ENCODE measurements around the gene ANKS6.

- TF ChIP-seq CTCF (IDR thresholded peaks at IDR 0.05) (no peak), POLR2AphosphoS5 (IDR thresholded peaks at IDR 0.05; ENCODE audit: low read depth, low read length) (no peak), TCF7L2 (IDR thresholded peaks at IDR 0.05; ENCODE audit: low read depth, low read length) (no peak), SIN3A (IDR thresholded peaks at IDR 0.05; ENCODE audit: borderline replicate concordance, insufficient read depth, low read depth, low read length) (no peak)
Observed at GRCh38 chr9:98846081-98846480, 49.7 kb upstream of the ANKS6 start.
